Psoas muscle (tissue), 8 donors: ENCODE results near the gene WWOX. TPM values are rescaled to one million over a fixed set of nuclear protein-coding genes. Genes with fewer than 3 reads are reported as not detected.

Experiments
- ATAC-seq, 4 donors: fragments of 200-7000 bp; cut with Tn5 transposase; one replicate each; pipeline ENCODE4 v1.9.1; 2020; ENCODE audit warnings: moderate library complexity in 3 of 4, mild to moderate bottlenecking in 2 of 4
- DNase-seq, 2 donors: peaks; one replicate each; pipeline ENCODE4 v3.0.0-alpha.2; 2020
- H3K27ac ChIP-seq: fragments of 200-600 bp; one replicate; pipeline ENCODE4 v1.8.0; 2022
- H3K27me3 ChIP-seq, 3 donors: fragments of 200-600 bp in 1 of 3; one replicate each; pipeline versions ENCODE4 v1.6.1 to v1.8.0; 2013 to 2022; ENCODE audit warnings: low read length in 2 of 3, mild to moderate bottlenecking in 2 of 3, moderate library complexity in 1 of 3; ENCODE audit not compliant: insufficient read depth in 3 of 3
- H3K36me3 ChIP-seq, 2 donors: fragments of 200-600 bp in 1 of 2; one replicate each; pipeline versions ENCODE4 v1.6.1 to v1.8.0; 2013 to 2022; ENCODE audit warnings: low read depth in 1 of 2, mild to moderate bottlenecking in 1 of 2, moderate library complexity in 1 of 2; ENCODE audit not compliant: insufficient read depth in 1 of 2
- H3K4me1 ChIP-seq: fragments of 200-600 bp; one replicate; pipeline ENCODE4 v1.8.0; 2022
- H3K4me3 ChIP-seq: fragments of 200-600 bp; one replicate; pipeline ENCODE4 v1.8.0; 2022; ENCODE audit warnings: mild to moderate bottlenecking
- H3K9me3 ChIP-seq: fragments of 200-600 bp; one replicate; pipeline ENCODE4 v1.8.0; 2022
- CTCF ChIP-seq: fragments of 200-600 bp; IDR thresholded peaks from one replicate; pipeline ENCODE4 v1.8.0; 2022; ENCODE audit warnings: antibody characterized with exemption
- WGBS, 3 donors: extraction: QIAGEN DNeasy Blood & Tissue Kit; methylation state at CpG; one replicate each; pipeline versions ENCODE4 v1.1.6 to v1.1.7; 2013; 5-methylcytosine and 5-hydroxymethylcytosine counted together
- intact Hi-C, 2 donors: fragments of 100-400 bp; cut with DNase I; formaldehyde crosslinking; loops; one replicate each; pipeline versions ENCODE4 v1.11.0 to v1.14.2; 2022
- polyA plus RNA-seq, 3 donors: library from polyadenylated mRNA; stranded (reverse); fragments of 200-250 nt; gene quantifications; one replicate each; pipeline ENCODE4 v1.2.3, GENCODE V29; 2013
- total RNA-seq, 4 donors: library from RNA; stranded (reverse); fragmentation: NEBNext Ultra II Directional in 2 of 4; extraction: Animal tissue kit (Norgen Biotek cat#: 25700) in 2 of 4; gene quantifications; one replicate each; pipeline versions ENCODE4 v1.2.1 to v1.2.4, GENCODE V29; 2021 to 2023
- donor health status: healthy with polysubstance abuse.
- donor health status: DM: no; HTN: no; CAD: no; lungs with moderate emphysema.
- donor health status: Bipolar disorder and iron deficiency.
- donor health status: healthy.
- donor health status: DM: yes; HTN: yes; CAD: no.
- donor health status: DM: no; HTN: no; CAD: no.
- donor health status: DM: no; HTN: no; CAD: no.
- donor health status: DM: yes; HTN: yes; CAD: no.

Gene WWOX
- total and polyA plus RNA-seq, 7 donors, result 3.1 to 6.6 (median 5.0) TPM

GRCh38 chr16:79062821-79063220 is 963.4 kb downstream of the WWOX start:
- H3K36me3 ChIP-seq, result no peaks in the 10 kb centered on the region
- H3K4me3 ChIP-seq, result no peak overlapping the region
- no peaks in the 10 kb centered on the region for H3K4me1 ChIP-seq
- 66 to 77% (median 74%) methylated on average over 6 of the region's 6 CpGs for WGBS, 3 donors
- DNase-seq (no peak), ATAC-seq (no peak)
- no peak overlapping the region for H3K27ac ChIP-seq
- intact Hi-C loops, result no loop called here
- peaks cover 0 to 2% (median 0%) of the 10 kb centered on the region in 3 donors for H3K27me3 ChIP-seq
- H3K9me3 ChIP-seq, result no peaks in the 10 kb centered on the region
- no peak for TF ChIP-seq CTCF

GRCh38 chr16:79064256-79064972 is 965.0 kb downstream of the WWOX start:
- Histone ChIP-seq H3K36me3 (no peaks in the 10 kb centered on the region), H3K27me3 (peaks cover 0 to 2% (median 0%) of the 10 kb centered on the region in 3 donors), H3K4me1 (no peaks in the 10 kb centered on the region), H3K4me3 (no peak overlapping the region), H3K27ac (no peak overlapping the region), H3K9me3 (no peaks in the 10 kb centered on the region)
- no peak for TF ChIP-seq CTCF
- WGBS, 3 donors, result 72 to 80% (median 74%) methylated on average over 15 of the region's 15 CpGs
- intact Hi-C loops, result no loop called here
- DNase-seq, result no peak
- no peak for ATAC-seq

GRCh38 chr16:79066561-79066960 is 967.1 kb downstream of the WWOX start:
- TF ChIP-seq CTCF, result no peak
- no peaks in the 10 kb centered on the region for H3K9me3 ChIP-seq
- intact Hi-C loops, result no loop called here
- ATAC-seq (no peak), DNase-seq (no peak)
- H3K27me3 ChIP-seq, result peaks cover 0 to 2% (median 0%) of the 10 kb centered on the region in 3 donors
- 61 to 68% (median 61%) methylated on average over 7 of the region's 7 CpGs for WGBS, 3 donors
- H3K27ac ChIP-seq, result no peak overlapping the region
- no peaks in the 10 kb centered on the region for H3K36me3 ChIP-seq
- no peaks in the 10 kb centered on the region for H3K4me1 ChIP-seq
- no peak overlapping the region for H3K4me3 ChIP-seq

- intact Hi-C loops, result no loop called here
Observed at GRCh38 chr16:79067600-79067999, 968.1 kb downstream of the WWOX start.

More at GRCh38 chr16:79067600-79067999, 968.1 kb downstream of the WWOX start:
- Histone ChIP-seq H3K4me1 (no peaks in the 10 kb centered on the region), H3K4me3 (no peak overlapping the region), H3K9me3 (no peaks in the 10 kb centered on the region), H3K27me3 (peaks cover 0 to 2% (median 0%) of the 10 kb centered on the region in 3 donors), H3K36me3 (no peaks in the 10 kb centered on the region), H3K27ac (no peak overlapping the region)
- no peak for TF ChIP-seq CTCF
- ATAC-seq (no peak), DNase-seq (no peak)
- WGBS, 3 donors, result 88 to 91% (median 89%) methylated on average over 7 of the region's 7 CpGs
